Left lung (tissue), 10 donors: ENCODE data around the gene ARHGAP18. TPM values are rescaled to one million over a fixed set of nuclear protein-coding genes. Genes with fewer than 3 reads are reported as not detected.

ENCODE experiments used
- ATAC-seq: fragments of 200-7000 bp; cut with Tn5 transposase; one replicate; pipeline ENCODE4 v1.9.1; 2020; ENCODE audit warnings: moderate library complexity
- DNase-seq, 4 donors: peaks; one replicate each; pipeline ENCODE4 v3.0.0-alpha.2; 2013 to 2020
- H3K27ac ChIP-seq, 2 donors: fragments of 200-600 bp; sonication (generic) in 1 of 2; one replicate each; pipeline versions ENCODE4 v1.5.0 to v1.8.0; 2020 to 2021
- H3K27me3 ChIP-seq, 2 donors: fragments of 200-600 bp; sonication (generic) in 1 of 2; one replicate each; pipeline versions ENCODE4 v1.5.0 to v1.8.0; 2020 to 2021
- H3K36me3 ChIP-seq, 2 donors: fragments of 200-600 bp; sonication (generic) in 1 of 2; one replicate each; pipeline versions ENCODE4 v1.5.0 to v1.8.0; 2020 to 2021
- H3K4me1 ChIP-seq, 2 donors: fragments of 200-600 bp; one replicate each; pipeline ENCODE4 v1.8.0; 2021
- H3K4me3 ChIP-seq, 2 donors: fragments of 200-600 bp; sonication (generic) in 1 of 2; one replicate each; pipeline versions ENCODE4 v1.5.0 to v1.8.0; 2020 to 2021; ENCODE audit warnings: mild to moderate bottlenecking in 1 of 2
- H3K9me3 ChIP-seq, 2 donors: fragments of 200-600 bp; sonication (generic) in 1 of 2; one replicate each; pipeline versions ENCODE4 v1.5.0 to v1.8.0; 2020 to 2021
- CTCF ChIP-seq, 2 donors: fragments of 200-600 bp; sonication (generic) in 1 of 2; IDR thresholded peaks; one replicate each; pipeline versions ENCODE4 v1.5.0 to v1.8.0; 2021; ENCODE audit warnings: antibody characterized with exemption in 2 of 2
- intact Hi-C, 2 donors: fragments of 100-400 bp; cut with DNase I; formaldehyde crosslinking; loops; one replicate each; pipeline versions ENCODE4 v1.11.2 to v1.14.2; 2022
- polyA plus RNA-seq, 6 donors: library from polyadenylated mRNA; unstranded; fragments of 120-200 nt; gene quantifications; one replicate each; pipeline ENCODE4 v1.2.1, GENCODE V29; 2013; ENCODE audit not compliant: insufficient read length in 6 of 6
- total RNA-seq, 2 donors: library from RNA; stranded (reverse); fragmentation: NEBNext Ultra II Directional; extraction: Animal tissue kit (Norgen Biotek cat#: 25700); gene quantifications; one replicate each; pipeline ENCODE4 v1.2.1, GENCODE V29; 2021
- donor health status: DM: no; HTN: yes; CAD: no.
- donor health status: DM: no; HTN: no; CAD: no.

ARHGAP18 gene
- total and polyA plus RNA-seq, 8 donors = 46.0 to 76.4 (median 67.9) TPM

GRCh38 chr6:129691043-129691640 lies 18.8 kb downstream of the ARHGAP18 start:
- DNase-seq (no peak), ATAC-seq (no peak)
- TF ChIP-seq CTCF (IDR thresholded peaks at IDR 0.05) = no peak
- no peaks in the 10 kb centered on the region for H3K36me3 ChIP-seq
- H3K4me3 ChIP-seq = no peak overlapping the region
- intact Hi-C loops = no loop called here
- H3K4me1 ChIP-seq = peaks cover 0 to 85% of the 10 kb centered on the region in 2 donors
- H3K27ac ChIP-seq = no peak overlapping the region
- no peaks in the 10 kb centered on the region for H3K9me3 ChIP-seq
- H3K27me3 ChIP-seq = no peaks in the 10 kb centered on the region

GRCh38 chr6:129686941-129687627 lies 22.9 kb downstream of the ARHGAP18 start:
- intact Hi-C loops = no loop called here
- Histone ChIP-seq H3K27me3 (no peaks in the 10 kb centered on the region), H3K9me3 (no peaks in the 10 kb centered on the region), H3K36me3 (no peaks in the 10 kb centered on the region), H3K4me3 (no peak overlapping the region), H3K27ac (peak overlapping the region; percentile 26 to 87), H3K4me1 (peaks cover 18 to 99% of the 10 kb centered on the region in 2 donors)
- TF ChIP-seq CTCF (IDR thresholded peaks at IDR 0.05) = no peak
- no peak for DNase-seq
- ATAC-seq = peak; percentile 50

- Histone ChIP-seq H3K4me1 (peaks cover 21 to 99% of the 10 kb centered on the region in 2 donors), H3K4me3 (no peak overlapping the region), H3K27ac (peak overlapping the region; percentile 87 to 91), H3K36me3 (no peaks in the 10 kb centered on the region), H3K9me3 (no peaks in the 10 kb centered on the region), H3K27me3 (no peaks in the 10 kb centered on the region)
- TF ChIP-seq CTCF (IDR thresholded peaks at IDR 0.05) = no peak
- intact Hi-C loops = no loop called here
- no peak for DNase-seq
- ATAC-seq = peak; percentile 9
Observed at GRCh38 chr6:129685662-129686031, 24.3 kb downstream of the ARHGAP18 start.

- no peaks in the 10 kb centered on the region for H3K9me3 ChIP-seq
- TF ChIP-seq CTCF (IDR thresholded peaks at IDR 0.05) = no peak
- intact Hi-C loops = no loop called here
Observed at GRCh38 chr6:129684903-129685661, 24.9 kb downstream of the ARHGAP18 start.

GRCh38 chr6:129684323-129684884 lies 25.6 kb downstream of the ARHGAP18 start:
- no peak for ATAC-seq

More at GRCh38 chr6:129684903-129685661, 24.9 kb downstream of the ARHGAP18 start:
- ATAC-seq = no peak
- peak overlapping the region; percentile 87 to 91 for H3K27ac ChIP-seq
- peaks cover 21 to 97% of the 10 kb centered on the region in 2 donors for H3K4me1 ChIP-seq
- H3K36me3 ChIP-seq = no peaks in the 10 kb centered on the region
- DNase-seq = no peak
- H3K27me3 ChIP-seq = no peaks in the 10 kb centered on the region
- no peak overlapping the region for H3K4me3 ChIP-seq

More at GRCh38 chr6:129684323-129684884, 25.6 kb downstream of the ARHGAP18 start:
- Histone ChIP-seq H3K36me3 (no peaks in the 10 kb centered on the region), H3K4me1 (peaks cover 28 to 97% of the 10 kb centered on the region in 2 donors), H3K9me3 (no peaks in the 10 kb centered on the region), H3K4me3 (no peak overlapping the region), H3K27ac (peak overlapping the region; percentile 87 to 91), H3K27me3 (no peaks in the 10 kb centered on the region)
- intact Hi-C loops = no loop called here
- no peak for TF ChIP-seq CTCF (IDR thresholded peaks at IDR 0.05)
- no peak for DNase-seq
